HTR-8/SVneo (cell line): ENCODE results near the gene DGKH.
"Not testable (repeated sequence)": the region's sequence is repeated elsewhere in the genome, so short reads cannot be mapped to it uniquely, and the experiment has no call there.

Experiments
- DNase-seq: peaks from one replicate; pipeline ENCODE4 v3.0.0; 2011; ENCODE audit warnings: low spot score, mixed read lengths; ENCODE audit not compliant: insufficient read length
- FAIRE-seq: peaks from 2 replicates; lab custom pipeline; 2011; peaks lifted over from hg19 to GRCh38; lab: Jason Lieb, UNC

The DGKH gene

GRCh38 chr13:42065414-42065813 lies 17.0 kb downstream of the DGKH start:
- FAIRE-seq (no peak), DNase-seq (no peak)

- no peak for DNase-seq
- FAIRE-seq = no peak
Observed at GRCh38 chr13:42066542-42066941, 18.1 kb downstream of the DGKH start.

- FAIRE-seq = no peak
Observed at GRCh38 chr13:42068886-42069285, 20.4 kb downstream of the DGKH start.

GRCh38 chr13:42070599-42070998 lies 22.2 kb downstream of the DGKH start:
- not testable (repeated sequence) for DNase-seq, FAIRE-seq

More at GRCh38 chr13:42068886-42069285, 20.4 kb downstream of the DGKH start:
- no peak for DNase-seq

GRCh38 chr13:42071179-42071578 lies 22.7 kb downstream of the DGKH start:
- not testable (repeated sequence) for FAIRE-seq

GRCh38 chr13:42071672-42072419 lies 23.4 kb downstream of the DGKH start:
- FAIRE-seq = no peak
- DNase-seq = no peak

More at GRCh38 chr13:42071179-42071578, 22.7 kb downstream of the DGKH start:
- DNase-seq = not testable (repeated sequence)

- DNase-seq (no peak), FAIRE-seq (no peak)
Observed at GRCh38 chr13:42073683-42074082, 25.2 kb downstream of the DGKH start.

GRCh38 chr13:42075517-42075916 lies 27.1 kb downstream of the DGKH start:
- DNase-seq (no peak), FAIRE-seq (no peak)

- DNase-seq = no peak
- no peak for FAIRE-seq
Observed at GRCh38 chr13:42076309-42076713, 27.9 kb downstream of the DGKH start.

- DNase-seq (no peak), FAIRE-seq (no peak)
Observed at GRCh38 chr13:42078128-42078808, 29.8 kb downstream of the DGKH start.

- FAIRE-seq (no peak), DNase-seq (no peak)
Observed at GRCh38 chr13:42083138-42083770, 34.8 kb downstream of the DGKH start.

GRCh38 chr13:42084722-42085121 lies 36.3 kb downstream of the DGKH start:
- DNase-seq = no peak
- no peak for FAIRE-seq

GRCh38 chr13:42086582-42086981 lies 38.1 kb downstream of the DGKH start:
- FAIRE-seq = no peak

GRCh38 chr13:42094516-42095040 lies 46.1 kb downstream of the DGKH start:
- FAIRE-seq = no peak
- DNase-seq = no peak

More at GRCh38 chr13:42086582-42086981, 38.1 kb downstream of the DGKH start:
- DNase-seq = no peak

GRCh38 chr13:42096222-42096621 lies 47.8 kb downstream of the DGKH start:
- DNase-seq, FAIRE-seq: not testable (repeated sequence)

GRCh38 chr13:42099962-42100675 lies 51.7 kb downstream of the DGKH start:
- FAIRE-seq = no peak
- DNase-seq = no peak

GRCh38 chr13:42100960-42101359 lies 52.5 kb downstream of the DGKH start:
- FAIRE-seq (no peak), DNase-seq (no peak)

GRCh38 chr13:42101821-42102585 lies 53.6 kb downstream of the DGKH start:
- FAIRE-seq (no peak), DNase-seq (no peak)
